GM12865 (cell line): Measurements from ENCODE around the gene MRPL53.

Experiments used
- DNase-seq: peaks from one replicate; pipeline ENCODE4 v3.0.0; 2010; ENCODE audit warnings: low read depth
- H3K4me3 ChIP-seq: 2 replicates; pipeline ENCODE4 v1.5.1; 2011; ENCODE audit warnings: mild to moderate bottlenecking, low read depth, low read length, control low read depth
- CTCF ChIP-seq: IDR thresholded peaks from 2 replicates; pipeline ENCODE4 v1.5.1; 2011; ENCODE audit warnings: low read length, control low read depth, low read depth, inconsistent platforms; ENCODE audit not compliant: insufficient read depth; ENCODE audit errors: missing control alignments

Gene MRPL53

GRCh38 chr2:74472086-74472944, at the start of gene MRPL53:
Gene MRPL53, minus strand, starts transcription at chr2:74472680. Its CDS starts 20 bp downstream, at chr2:74472660.
- DNase-seq, result peak; percentile 98
- TF ChIP-seq CTCF, result no peak

GRCh38 chr2:74516650-74517049, 44.2 kb upstream of the MRPL53 start:
- H3K4me3 ChIP-seq, result peak overlapping the region; percentile 34
- no peak for DNase-seq
- TF ChIP-seq CTCF, result no peak

More at GRCh38 chr2:74472086-74472944, at the start of gene MRPL53:
- H3K4me3 ChIP-seq, result peak within 1 kb of the TSS; percentile 87

GRCh38 chr2:74515981-74516633, 43.6 kb upstream of the MRPL53 start:
- DNase-seq, result peak; percentile 82
- TF ChIP-seq CTCF, result no peak
- peak overlapping the region; percentile 34 for H3K4me3 ChIP-seq

- TF ChIP-seq CTCF, result no peak
- H3K4me3 ChIP-seq, result peak overlapping the region; percentile 34
- no peak for DNase-seq
Observed at GRCh38 chr2:74515271-74515980, 42.9 kb upstream of the MRPL53 start.

- H3K4me3 ChIP-seq, result peak within 1 kb of the TSS; percentile 34
- DNase-seq, result no peak
- no peak for TF ChIP-seq CTCF
Observed at GRCh38 chr2:74514368-74515270, 42.1 kb upstream of the MRPL53 start, which contains the start of gene TLX2. Gene TLX2, plus strand, starts transcription at chr2:74514450. Its CDS starts 357 bp downstream, at chr2:74514807.

GRCh38 chr2:74513605-74514367, 41.3 kb upstream of the MRPL53 start:
- TF ChIP-seq CTCF, result no peak
- no peak for DNase-seq
- H3K4me3 ChIP-seq, result no peak overlapping the region
